Activated gamma-delta T cell treated with Interleukin-2 at 50 U/mL for 16 hours (primary cell): ENCODE results near the gene HDC.

Experiments used
- DNase-seq: peaks from one replicate; pipeline ENCODE4 v3.0.0-alpha.2; 2020

The HDC gene, protein sequence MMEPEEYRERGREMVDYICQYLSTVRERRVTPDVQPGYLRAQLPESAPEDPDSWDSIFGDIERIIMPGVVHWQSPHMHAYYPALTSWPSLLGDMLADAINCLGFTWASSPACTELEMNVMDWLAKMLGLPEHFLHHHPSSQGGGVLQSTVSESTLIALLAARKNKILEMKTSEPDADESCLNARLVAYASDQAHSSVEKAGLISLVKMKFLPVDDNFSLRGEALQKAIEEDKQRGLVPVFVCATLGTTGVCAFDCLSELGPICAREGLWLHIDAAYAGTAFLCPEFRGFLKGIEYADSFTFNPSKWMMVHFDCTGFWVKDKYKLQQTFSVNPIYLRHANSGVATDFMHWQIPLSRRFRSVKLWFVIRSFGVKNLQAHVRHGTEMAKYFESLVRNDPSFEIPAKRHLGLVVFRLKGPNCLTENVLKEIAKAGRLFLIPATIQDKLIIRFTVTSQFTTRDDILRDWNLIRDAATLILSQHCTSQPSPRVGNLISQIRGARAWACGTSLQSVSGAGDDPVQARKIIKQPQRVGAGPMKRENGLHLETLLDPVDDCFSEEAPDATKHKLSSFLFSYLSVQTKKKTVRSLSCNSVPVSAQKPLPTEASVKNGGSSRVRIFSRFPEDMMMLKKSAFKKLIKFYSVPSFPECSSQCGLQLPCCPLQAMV

GRCh38 chr15:50265620-50266019, at the start of gene HDC:
Gene HDC (minus strand): TSS chr15:50265726. CDS start chr15:50265623, 103 bp downstream.
- DNase-seq, result no peak

DNA sequence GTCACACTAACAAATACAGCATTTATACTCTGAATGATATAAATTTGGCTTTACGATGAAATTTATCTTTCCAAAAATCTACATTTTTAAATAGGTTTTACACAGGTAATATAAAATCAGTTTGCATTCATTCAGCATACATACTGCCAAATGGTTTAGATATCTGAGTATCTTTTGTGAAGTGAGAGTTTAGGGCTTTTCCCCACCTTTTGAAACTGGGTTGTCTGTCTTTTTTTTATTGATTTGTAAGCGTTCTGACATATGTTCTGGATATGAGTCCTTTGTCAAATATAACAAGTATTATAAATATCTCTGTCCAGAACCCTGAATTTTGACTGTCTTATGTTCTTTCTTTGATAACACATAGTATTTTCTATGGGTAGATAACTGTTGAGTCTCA, 47.1 kb upstream of the HDC start:
- no peak for DNase-seq

DNA sequence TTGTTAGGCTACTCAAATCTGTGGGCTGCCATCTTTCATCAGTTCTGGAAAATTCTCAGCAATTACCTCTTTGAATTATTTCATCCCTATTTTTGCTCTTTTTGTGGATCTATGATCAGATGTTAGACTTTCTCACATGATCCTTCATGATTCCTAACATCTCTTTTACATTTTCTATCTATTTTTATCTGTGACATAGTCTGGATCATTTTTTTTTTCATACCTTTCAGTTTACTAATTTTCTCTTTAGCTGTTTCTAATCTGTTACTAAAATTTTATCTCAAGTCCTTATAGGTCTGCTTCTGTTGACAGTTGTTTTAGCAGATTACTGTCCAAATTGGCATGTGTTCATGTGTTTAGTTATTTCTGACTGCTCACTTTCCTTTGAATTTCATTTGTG, 42.3 kb upstream of the HDC start:
- DNase-seq, result no peak

DNA sequence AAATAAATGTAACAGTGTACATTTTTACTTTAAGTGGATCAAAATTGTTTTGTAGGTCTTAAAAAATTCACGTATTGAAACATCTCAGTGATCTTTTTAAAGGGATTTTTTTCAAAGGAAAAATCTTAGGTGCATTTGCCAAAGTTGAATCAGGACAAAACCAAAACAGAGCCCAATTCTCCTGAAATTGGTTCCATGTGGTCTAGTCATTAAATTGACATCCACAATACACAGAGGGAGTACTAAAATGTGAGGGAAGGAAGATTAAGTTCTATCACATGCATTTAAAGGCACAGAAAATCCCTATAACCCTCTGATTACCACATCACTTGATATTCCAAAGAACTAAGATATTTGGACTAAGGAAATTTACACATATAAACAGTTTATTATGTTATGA, 39.3 kb upstream of the HDC start:
- DNase-seq, result no peak

GRCh38 chr15:50302581-50302980, 37.1 kb upstream of the HDC start:
- DNase-seq, result no peak

DNA sequence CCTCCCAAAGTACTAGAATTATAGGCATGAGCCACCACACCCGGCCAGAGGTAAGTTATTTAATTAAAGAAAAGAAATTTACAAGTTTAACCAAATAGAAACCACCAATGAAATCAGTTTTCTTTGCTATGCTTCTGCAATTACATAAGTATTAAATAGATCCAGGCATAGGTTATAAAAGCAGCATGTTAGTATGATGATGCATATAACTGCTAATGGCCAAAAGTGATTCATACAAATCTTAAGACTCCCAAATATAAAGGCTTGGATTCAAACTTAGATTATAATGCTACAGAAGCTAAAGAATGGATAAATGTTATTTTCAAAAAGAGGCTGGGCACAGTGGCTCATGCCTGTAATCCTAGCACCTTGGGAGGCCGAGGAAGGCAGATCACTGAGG, 32.8 kb upstream of the HDC start:
- DNase-seq, result no peak

GRCh38 chr15:50295966-50296365, 30.4 kb upstream of the HDC start:
- DNase-seq, result no peak

DNA sequence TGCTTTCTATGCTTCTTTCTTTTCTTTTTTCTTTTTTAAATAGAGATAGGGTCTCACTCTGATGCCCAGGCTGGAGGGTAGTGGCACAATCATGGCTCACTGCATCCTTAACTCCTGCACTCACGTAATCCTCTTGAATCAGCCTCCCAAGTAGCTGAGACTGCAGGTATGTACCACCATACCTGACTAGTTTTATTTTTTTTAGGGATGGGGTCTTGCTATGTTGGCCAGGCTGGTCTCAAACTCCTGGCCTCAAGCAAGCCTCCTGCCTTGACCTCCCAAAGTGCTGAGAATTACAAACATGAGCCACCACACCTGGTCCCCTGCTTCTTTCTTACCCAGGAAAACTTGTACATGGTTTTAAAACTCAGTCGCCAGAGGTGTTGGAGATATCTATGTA, 24.2 kb upstream of the HDC start:
- no peak for DNase-seq

DNA sequence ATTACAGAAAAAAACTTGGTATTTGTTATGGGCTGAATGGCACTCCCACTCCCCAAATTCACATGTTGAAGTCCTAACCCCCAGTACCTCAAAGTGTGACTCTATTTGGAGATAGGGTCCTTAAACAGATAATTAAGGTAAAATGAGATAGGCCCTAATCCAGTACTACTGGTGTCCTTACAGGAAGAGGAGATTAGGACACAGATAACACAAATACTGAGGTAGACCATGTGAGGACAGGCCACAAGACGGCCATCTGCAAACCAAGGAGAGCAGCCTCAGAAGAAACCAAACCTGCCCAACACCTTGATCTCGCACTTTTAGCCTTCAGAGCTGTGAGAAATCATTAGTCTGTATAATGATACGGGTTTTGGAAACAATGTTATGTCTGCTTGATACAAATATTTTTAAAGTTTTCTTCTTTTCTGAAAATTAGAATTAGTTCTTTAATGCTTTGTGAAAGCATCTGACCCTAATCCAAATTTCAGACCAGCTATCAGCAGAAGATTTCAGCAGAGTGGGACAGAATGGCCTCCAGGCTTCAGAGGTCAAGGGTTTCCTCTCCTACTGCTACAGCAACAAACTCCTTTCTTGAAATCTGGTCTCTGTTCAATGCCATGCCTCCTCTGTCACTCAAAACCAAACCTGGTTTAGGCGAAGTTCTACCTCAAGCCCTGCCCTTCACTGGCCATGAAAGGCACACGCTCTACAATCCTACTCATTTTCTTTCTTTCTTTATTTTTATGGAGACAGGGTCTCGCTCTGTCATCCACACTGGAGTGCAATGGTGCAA, 22.0 kb upstream of the HDC start:
- no peak for DNase-seq

DNA sequence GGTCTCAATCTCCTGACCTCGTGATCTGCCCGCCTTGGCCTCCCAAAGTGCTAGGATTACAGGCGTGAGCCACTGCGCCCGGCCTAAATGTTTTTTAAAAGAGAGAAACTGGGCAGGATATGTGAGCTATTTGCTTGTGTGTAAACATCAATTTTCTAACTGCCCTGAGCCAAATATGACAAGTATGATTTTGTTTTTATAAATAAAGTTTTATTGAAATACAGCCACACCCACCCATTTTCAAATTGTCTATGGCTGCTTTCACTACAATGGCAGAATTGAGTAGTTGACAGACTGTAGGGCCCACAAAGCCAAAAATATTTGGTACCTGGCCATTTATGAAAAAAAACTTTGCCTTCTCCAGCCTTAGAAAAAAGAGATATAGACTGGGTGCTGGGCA, 15.9 kb upstream of the HDC start:
- no peak for DNase-seq

- no peak for DNase-seq
Observed at GRCh38 chr15:50280271-50280670, 14.7 kb upstream of the HDC start.

DNA sequence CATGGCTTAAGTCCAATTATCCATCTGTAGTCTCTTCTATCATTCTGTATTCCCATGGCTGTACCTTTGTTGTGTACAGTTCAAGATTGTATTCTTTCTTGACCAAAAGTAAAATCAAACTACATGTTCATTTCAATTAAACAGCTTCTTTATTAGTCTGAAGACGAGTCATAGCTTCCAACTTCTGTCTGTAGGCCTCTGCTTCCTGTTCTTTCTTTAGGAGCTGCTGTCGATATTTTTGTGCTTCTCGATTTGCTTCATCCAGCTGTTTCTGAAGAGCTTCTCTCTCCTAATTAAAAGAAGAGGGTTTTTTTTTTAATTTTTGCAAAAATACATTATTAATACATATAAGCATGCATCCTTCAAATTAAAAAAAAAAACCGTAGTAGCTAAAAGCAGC, 13.0 kb upstream of the HDC start:
- no peak for DNase-seq

GRCh38 chr15:50277370-50277769, 11.8 kb upstream of the HDC start:
- no peak for DNase-seq

- DNase-seq, result no peak
Observed at GRCh38 chr15:50275908-50276307, 10.4 kb upstream of the HDC start.

DNA sequence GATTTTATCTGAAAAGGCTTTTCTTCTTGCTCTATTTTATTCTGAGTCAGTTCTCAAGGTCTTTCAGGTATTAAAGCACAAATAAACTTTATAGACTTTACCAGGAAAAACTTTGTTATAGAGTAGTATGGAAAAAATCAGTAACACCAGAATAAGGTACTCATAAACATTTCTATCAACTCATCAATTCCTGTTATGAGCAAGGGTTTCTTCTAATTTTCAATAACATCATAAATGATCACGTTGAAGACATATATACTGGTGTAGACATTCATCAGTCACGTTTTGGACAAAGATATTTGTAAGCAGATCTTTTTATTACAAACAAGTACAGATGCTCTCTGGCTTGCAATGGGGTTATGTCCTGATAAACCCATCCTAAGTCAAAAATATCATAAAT, 9.6 kb upstream of the HDC start:
- no peak for DNase-seq

DNA sequence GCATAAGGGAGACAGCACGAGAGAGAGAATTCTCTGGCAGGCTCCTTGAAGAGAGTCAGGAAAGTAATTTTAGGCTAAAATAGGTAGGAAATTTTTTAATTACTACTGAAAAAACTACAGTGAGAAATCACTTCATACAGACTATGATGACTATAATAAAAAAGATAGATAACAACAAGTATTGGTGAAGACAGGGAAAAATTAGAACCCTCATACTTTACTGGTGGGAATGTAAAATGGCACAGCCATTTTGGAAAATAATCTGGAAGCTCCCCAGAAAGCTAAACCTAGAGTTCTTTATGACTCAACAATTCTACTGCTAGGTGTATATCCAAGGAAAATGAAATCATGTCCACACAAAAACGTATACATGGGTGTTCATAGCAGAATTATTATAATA, 2.1 kb upstream of the HDC start:
- DNase-seq, result no peak

- peak; percentile 28 for DNase-seq
Observed at GRCh38 chr15:50262533-50262932, 3.0 kb downstream of the HDC start.

DNA sequence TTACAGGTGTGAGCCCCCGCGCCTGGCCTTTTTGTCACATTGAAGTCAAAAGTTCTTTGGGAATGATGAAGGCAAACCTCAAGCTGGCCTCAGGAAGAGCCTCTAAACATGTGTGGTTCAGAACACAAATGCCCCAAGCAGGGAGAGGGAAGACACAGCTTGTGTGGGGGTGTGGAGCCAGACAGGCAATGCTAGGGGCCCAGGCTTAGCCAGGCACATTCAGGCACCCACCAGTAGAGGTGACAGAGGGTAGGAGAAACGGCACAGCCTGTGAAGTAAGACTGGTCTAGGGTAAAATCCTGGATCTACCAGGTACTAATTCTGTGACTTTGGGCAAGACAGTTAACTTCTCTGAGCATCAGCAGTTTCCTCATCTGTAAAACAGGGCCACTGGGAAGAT, 3.5 kb downstream of the HDC start:
- no peak for DNase-seq

DNA sequence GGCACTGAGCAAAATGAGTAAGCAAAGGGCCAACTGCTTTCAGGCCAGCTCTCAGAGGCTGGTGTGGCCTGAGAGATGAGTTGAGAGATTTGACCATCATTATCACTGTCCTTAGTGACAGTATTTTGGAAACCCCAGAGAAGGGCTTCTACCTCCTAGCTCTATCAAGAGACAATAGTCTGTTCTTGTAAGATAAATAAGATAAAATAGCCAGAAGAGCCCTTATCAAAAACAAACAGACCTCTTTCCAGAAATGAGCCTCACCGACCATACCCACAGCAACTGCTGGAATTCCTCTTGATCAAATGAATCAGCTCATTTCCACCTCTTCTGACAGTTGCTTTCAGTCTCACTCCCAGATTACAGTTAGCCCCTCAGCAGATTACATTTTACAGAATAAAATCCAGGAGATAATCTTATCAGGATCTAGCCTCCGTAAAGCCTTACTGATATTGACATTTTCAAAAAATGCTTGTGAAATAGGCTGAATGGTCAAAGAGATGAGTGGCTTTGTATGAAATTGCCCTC, 4.5 kb downstream of the HDC start:
- DNase-seq, result no peak

GRCh38 chr15:50259276-50259675, 6.2 kb downstream of the HDC start:
- no peak for DNase-seq

DNA sequence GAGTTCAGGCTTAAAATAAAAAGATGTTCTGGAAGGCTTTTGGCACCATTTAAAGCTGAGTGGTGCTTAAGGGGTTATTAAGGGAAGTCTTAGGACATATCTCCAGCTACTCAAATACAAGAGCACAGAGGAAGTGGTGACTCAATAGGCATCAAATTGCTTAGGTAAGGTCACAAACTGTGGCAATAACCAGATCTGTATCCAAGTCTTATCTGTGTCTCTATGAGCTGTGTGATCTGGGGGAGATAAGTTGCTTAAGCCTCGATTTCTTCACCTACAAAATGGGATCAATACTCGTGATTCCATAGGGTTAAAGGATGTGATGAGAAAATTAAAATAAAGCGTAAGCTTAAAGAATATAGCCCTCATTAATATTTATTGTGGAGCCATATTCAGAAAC, 7.6 kb downstream of the HDC start:
- no peak for DNase-seq

- DNase-seq, result no peak
Observed at GRCh38 chr15:50257332-50257731, 8.2 kb downstream of the HDC start.

- no peak for DNase-seq
Observed at GRCh38 chr15:50256188-50257041, 9.1 kb downstream of the HDC start.
